ENCODE measurements around the gene IL12A. TPM values are rescaled to one million over a fixed set of nuclear protein-coding genes. Genes with fewer than 3 reads are reported as not detected.

IL12A gene
- polyA plus RNA-seq, 1 donor (not counting 4 experiments of a cell fraction or from before 2014, with no cell fraction given) = 0.54 TPM

DNA sequence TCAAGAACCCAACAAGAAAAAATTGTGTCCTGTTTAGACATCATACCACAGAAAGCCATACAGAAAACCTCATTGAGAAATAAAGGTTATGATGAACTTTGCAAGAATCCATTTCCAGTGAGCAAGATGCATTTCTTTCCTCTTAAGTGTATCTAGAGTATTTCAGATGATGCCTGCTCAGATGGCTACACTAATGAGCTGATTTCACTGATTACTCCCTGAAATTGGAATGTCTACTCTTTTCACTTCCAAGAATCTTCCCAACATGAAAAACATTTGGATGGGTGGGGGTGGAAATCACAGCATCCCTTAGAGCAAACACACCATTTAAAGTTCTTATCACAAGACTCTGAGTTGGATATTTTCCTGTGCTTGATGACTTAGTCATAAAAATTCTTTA lies 41.4 kb upstream of the IL12A start:
- no peak for DNase-seq (ENCODE audit: low read depth, low spot score)

GRCh38 chr3:159948429-159949144 lies 40.0 kb upstream of the IL12A start:
- H3K9me1 ChIP-seq (ENCODE audit: control insufficient read depth, extremely low read depth, insufficient read depth, low read length) = no peaks in the 10 kb centered on the region
- H3K27ac ChIP-seq (ENCODE audit: control insufficient read depth, insufficient read depth, low read length) = no peak overlapping the region
- DNase-seq (ENCODE audit: low read depth, low spot score) (no peak), FAIRE-seq (no peak)
- no peaks in the 10 kb centered on the region for H3K36me3 ChIP-seq (ENCODE audit: control insufficient read depth in 2 of 2, extremely low read depth in 1 of 2, insufficient read depth in 2 of 2, low read length in 2 of 2)
- no peaks in the 10 kb centered on the region for H3K9me3 ChIP-seq (ENCODE audit: control insufficient read depth, low read depth, low read length)
- peaks cover 5% of the 10 kb centered on the region for H3K27me3 ChIP-seq (ENCODE audit: control insufficient read depth, extremely low read depth, insufficient read depth, low read length)
- H3K4me1 ChIP-seq (ENCODE audit: control insufficient read depth, extremely low read depth, insufficient read depth, low read length) = no peaks in the 10 kb centered on the region
- no peak overlapping the region for H3K9ac ChIP-seq (ENCODE audit: control insufficient read depth, extremely low read depth, insufficient read depth, low read length)
- H2AFZ ChIP-seq (ENCODE audit: control insufficient read depth, low read length) = no peak overlapping the region
- no peak overlapping the region for H3K4me2 ChIP-seq (ENCODE audit: control insufficient read depth, extremely low read depth, insufficient read depth, low read depth, low read length)
- H3K79me2 ChIP-seq (ENCODE audit: control insufficient read depth, insufficient read depth, low read length) = no peaks in the 10 kb centered on the region
- H4K20me1 ChIP-seq (ENCODE audit: control insufficient read depth, extremely low read depth, insufficient read depth, low read length) = no peaks in the 10 kb centered on the region
- TF ChIP-seq EZH2 (IDR thresholded peaks at IDR 0.05; ENCODE audit: low read length) = no peak
- TF ChIP-seq, protein P1, sequence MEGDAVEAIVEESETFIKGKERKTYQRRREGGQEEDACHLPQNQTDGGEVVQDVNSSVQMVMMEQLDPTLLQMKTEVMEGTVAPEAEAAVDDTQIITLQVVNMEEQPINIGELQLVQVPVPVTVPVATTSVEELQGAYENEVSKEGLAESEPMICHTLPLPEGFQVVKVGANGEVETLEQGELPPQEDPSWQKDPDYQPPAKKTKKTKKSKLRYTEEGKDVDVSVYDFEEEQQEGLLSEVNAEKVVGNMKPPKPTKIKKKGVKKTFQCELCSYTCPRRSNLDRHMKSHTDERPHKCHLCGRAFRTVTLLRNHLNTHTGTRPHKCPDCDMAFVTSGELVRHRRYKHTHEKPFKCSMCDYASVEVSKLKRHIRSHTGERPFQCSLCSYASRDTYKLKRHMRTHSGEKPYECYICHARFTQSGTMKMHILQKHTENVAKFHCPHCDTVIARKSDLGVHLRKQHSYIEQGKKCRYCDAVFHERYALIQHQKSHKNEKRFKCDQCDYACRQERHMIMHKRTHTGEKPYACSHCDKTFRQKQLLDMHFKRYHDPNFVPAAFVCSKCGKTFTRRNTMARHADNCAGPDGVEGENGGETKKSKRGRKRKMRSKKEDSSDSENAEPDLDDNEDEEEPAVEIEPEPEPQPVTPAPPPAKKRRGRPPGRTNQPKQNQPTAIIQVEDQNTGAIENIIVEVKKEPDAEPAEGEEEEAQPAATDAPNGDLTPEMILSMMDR (optimal IDR thresholded peaks at IDR 0.05 in 1 of 3, IDR thresholded peaks at IDR 0.05 in 1 of 3, conservative IDR thresholded peaks at IDR 0.05 in 1 of 3; ENCODE audit: extremely low read depth in 1 of 3, insufficient read depth in 2 of 3, low read length in 3 of 3) = no peak
- dilution Hi-C loops (cut with MboI; ENCODE audit: extremely low pct_ligation_motif_present, low sequenced_read_pairs) = no loop called here
- H3K4me3 ChIP-seq (ENCODE audit: control insufficient read depth in 2 of 3, extremely low read depth in 1 of 3, insufficient read depth in 2 of 3, low read depth in 1 of 3, low read length in 3 of 3) = no peak overlapping the region

More for the DNA sequence above, 41.4 kb upstream of the IL12A start:
- peaks cover 5% of the 10 kb centered on the region for H3K27me3 ChIP-seq (ENCODE audit: control insufficient read depth, extremely low read depth, insufficient read depth, low read length)
- H3K9me1 ChIP-seq (ENCODE audit: control insufficient read depth, extremely low read depth, insufficient read depth, low read length) = no peaks in the 10 kb centered on the region
- H4K20me1 ChIP-seq (ENCODE audit: control insufficient read depth, extremely low read depth, insufficient read depth, low read length) = no peaks in the 10 kb centered on the region
- H3K9ac ChIP-seq (ENCODE audit: control insufficient read depth, extremely low read depth, insufficient read depth, low read length) = no peak overlapping the region
- H3K79me2 ChIP-seq (ENCODE audit: control insufficient read depth, insufficient read depth, low read length) = no peaks in the 10 kb centered on the region
- no peak overlapping the region for H3K4me2 ChIP-seq (ENCODE audit: control insufficient read depth, extremely low read depth, insufficient read depth, low read depth, low read length)
- H3K9me3 ChIP-seq (ENCODE audit: control insufficient read depth, low read depth, low read length) = no peaks in the 10 kb centered on the region
- dilution Hi-C loops (cut with MboI; ENCODE audit: extremely low pct_ligation_motif_present, low sequenced_read_pairs) = no loop called here
- no peak overlapping the region for H3K27ac ChIP-seq (ENCODE audit: control insufficient read depth, insufficient read depth, low read length)
- TF ChIP-seq, protein P1 (optimal IDR thresholded peaks at IDR 0.05 in 1 of 3, IDR thresholded peaks at IDR 0.05 in 1 of 3, conservative IDR thresholded peaks at IDR 0.05 in 1 of 3; ENCODE audit: extremely low read depth in 1 of 3, insufficient read depth in 2 of 3, low read length in 3 of 3) = no peak
- no peak for TF ChIP-seq EZH2 (IDR thresholded peaks at IDR 0.05; ENCODE audit: low read length)
- H3K4me3 ChIP-seq (ENCODE audit: control insufficient read depth in 2 of 3, extremely low read depth in 1 of 3, insufficient read depth in 2 of 3, low read depth in 1 of 3, low read length in 3 of 3) = no peak overlapping the region
- H3K36me3 ChIP-seq (ENCODE audit: control insufficient read depth in 2 of 2, extremely low read depth in 1 of 2, insufficient read depth in 2 of 2, low read length in 2 of 2) = no peaks in the 10 kb centered on the region
- no peak overlapping the region for H2AFZ ChIP-seq (ENCODE audit: control insufficient read depth, low read length)
- FAIRE-seq = no peak
- no peaks in the 10 kb centered on the region for H3K4me1 ChIP-seq (ENCODE audit: control insufficient read depth, extremely low read depth, insufficient read depth, low read length)
